Suppressor macrophage treated with lipopolysaccharide for 4 hours (primary cell): ENCODE data around the gene KCNK17.

ENCODE experiments used
- DNase-seq: peaks from one replicate; pipeline ENCODE4 v3.0.0-alpha.2; 2020

KCNK17 gene

GRCh38 chr6:39314273-39314795 lies at the start of gene KCNK17:
KCNK17 (minus strand) TSS chr6:39314419; CDS start chr6:39314320, 99 bp downstream.
- no peak for DNase-seq

- DNase-seq: no peak
Measured at GRCh38 chr6:39363280-39363679, 49.1 kb upstream of the KCNK17 start.

- no peak for DNase-seq
Measured at GRCh38 chr6:39362487-39362865, 48.3 kb upstream of the KCNK17 start.

GRCh38 chr6:39361657-39362486 lies 47.7 kb upstream of the KCNK17 start:
- DNase-seq: peak; percentile 73

GRCh38 chr6:39360378-39360777 lies 46.2 kb upstream of the KCNK17 start:
- DNase-seq: no peak

- no peak for DNase-seq
Measured at GRCh38 chr6:39357998-39358686, 43.9 kb upstream of the KCNK17 start.

- no peak for DNase-seq
Measured at GRCh38 chr6:39353698-39354315, 39.6 kb upstream of the KCNK17 start.

- no peak for DNase-seq
Measured at GRCh38 chr6:39350723-39351505, 36.7 kb upstream of the KCNK17 start.

GRCh38 chr6:39348740-39349139 lies 34.5 kb upstream of the KCNK17 start:
- DNase-seq: no peak

GRCh38 chr6:39347906-39348585 lies 33.8 kb upstream of the KCNK17 start:
- DNase-seq: peak; percentile 71

GRCh38 chr6:39347206-39347605 lies 33.0 kb upstream of the KCNK17 start:
- no peak for DNase-seq

- DNase-seq: no peak
Measured at GRCh38 chr6:39344821-39345280, 30.6 kb upstream of the KCNK17 start.

- no peak for DNase-seq
Measured at GRCh38 chr6:39343396-39343870, 29.2 kb upstream of the KCNK17 start.

- DNase-seq: peak; percentile 31
Measured at GRCh38 chr6:39342692-39343395, 28.6 kb upstream of the KCNK17 start.

- no peak for DNase-seq
Measured at GRCh38 chr6:39341937-39342336, 27.7 kb upstream of the KCNK17 start.

- DNase-seq: no peak
Measured at GRCh38 chr6:39341352-39341751, 27.1 kb upstream of the KCNK17 start.

- no peak for DNase-seq
Measured at GRCh38 chr6:39339868-39340550, 25.8 kb upstream of the KCNK17 start.

- no peak for DNase-seq
Measured at GRCh38 chr6:39339096-39339867, 25.1 kb upstream of the KCNK17 start.

GRCh38 chr6:39338397-39338796 lies 24.2 kb upstream of the KCNK17 start:
- peak; percentile 18 for DNase-seq
